ENCODE measurements around the gene MAPK7.

MAPK7 gene

GRCh38 chr17:19421926-19422325, 43.6 kb downstream of the MAPK7 start:
- FAIRE-seq (no peak), DNase-seq (ENCODE audit: insufficient read length, low spot score) (no peak)
- TF ChIP-seq CTCF (IDR thresholded peaks at IDR 0.05; ENCODE audit: insufficient read depth, missing control alignments) = no peak

DNA sequence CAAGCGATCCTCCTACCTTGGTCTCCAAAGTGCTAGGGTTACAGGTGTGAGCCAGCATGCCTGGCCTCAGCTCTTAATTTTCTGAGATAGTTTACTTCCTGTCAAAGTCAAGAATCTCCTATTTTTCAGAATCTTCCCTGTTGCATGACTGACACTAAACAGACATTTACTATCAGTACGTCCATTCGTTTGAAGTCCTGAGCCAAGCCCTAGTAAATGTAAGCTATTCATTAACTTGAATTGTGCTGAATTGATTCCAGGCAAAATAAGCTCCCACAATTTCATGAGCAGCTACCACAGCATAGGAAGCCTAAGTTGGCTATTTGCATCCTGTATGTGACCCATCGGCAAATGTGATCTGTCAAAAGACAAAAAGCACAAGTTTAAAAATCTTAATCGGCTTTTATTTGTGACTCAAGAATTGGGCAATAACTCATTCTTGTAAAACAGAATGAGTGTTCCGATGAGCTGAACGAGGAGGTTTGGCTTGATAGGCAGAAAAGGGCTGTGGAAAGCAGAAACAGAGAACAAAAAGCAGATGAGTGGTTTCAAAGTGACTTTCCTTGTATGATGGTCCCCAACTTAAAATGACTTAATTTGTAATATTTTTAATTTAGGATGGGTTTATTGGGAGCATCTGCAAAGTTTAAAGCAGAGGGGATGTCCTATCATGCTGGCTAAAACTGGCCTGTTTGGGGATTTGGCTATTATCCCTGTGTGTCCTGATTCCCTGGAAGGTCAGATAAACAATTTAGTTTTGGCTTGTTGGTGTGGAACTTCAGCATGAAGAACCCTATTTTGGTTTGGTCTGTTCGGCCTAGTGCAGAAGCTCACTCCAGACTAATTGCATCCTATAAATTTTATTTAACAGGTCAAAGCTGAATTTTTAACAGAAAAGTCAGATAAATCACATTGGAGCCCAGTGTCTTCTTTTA, 46.9 kb downstream of the MAPK7 start:
- FAIRE-seq (no peak), DNase-seq (ENCODE audit: insufficient read length, low spot score) (no peak)
- TF ChIP-seq CTCF (IDR thresholded peaks at IDR 0.05; ENCODE audit: insufficient read depth, missing control alignments) = no peak

GRCh38 chr17:19426631-19427030, 48.3 kb downstream of the MAPK7 start:
- no peak for TF ChIP-seq CTCF (IDR thresholded peaks at IDR 0.05; ENCODE audit: insufficient read depth, missing control alignments)
- no peak for DNase-seq (ENCODE audit: insufficient read length, low spot score)
- peak; percentile 64 for FAIRE-seq

- no peak for FAIRE-seq
- no peak for TF ChIP-seq CTCF (IDR thresholded peaks at IDR 0.05; ENCODE audit: insufficient read depth, missing control alignments)
These were observed 53.4 kb downstream of the MAPK7 start for GRCh38 chr17:19431691-19432090.

More at GRCh38 chr17:19431691-19432090, 53.4 kb downstream of the MAPK7 start:
- DNase-seq (ENCODE audit: insufficient read length, low spot score) = no peak
